Uterus (tissue), 2 donors: ENCODE measurements around the gene TMEM202.

Experiments
- CTCF ChIP-seq, 4 experiments: fragments of 200-600 bp in 2 of 4; fragments of 450-650 bp in 2 of 4; sonication (generic) in 2 of 4; IDR thresholded peaks; one replicate each; pipeline ENCODE4 v1.5.1; 2016 to 2019; ENCODE audit warnings: antibody characterized with exemption in 4 of 4, mild to moderate bottlenecking in 2 of 4, moderate library complexity in 1 of 4
- POLR2A ChIP-seq, 2 donors: fragments of 450-650 bp; IDR thresholded peaks; one replicate each; pipeline ENCODE4 v1.6.1; 2016; ENCODE audit warnings: antibody characterized with exemption in 2 of 2, mild to moderate bottlenecking in 1 of 2, moderate library complexity in 1 of 2

- TF ChIP-seq CTCF (IDR thresholded peaks at IDR 0.05) (no peak), POLR2A (IDR thresholded peaks at IDR 0.05) (no peak)
These were observed 25.2 kb downstream of the TMEM202 start for GRCh38 chr15:72423256-72423655.
